NK-92 (cell line): ENCODE measurements around the gene SPEN.

Experiments used
- DNase-seq: peaks from one replicate; lab custom pipeline; 2025; ENCODE audit not compliant: unreplicated experiment; lab: John Stamatoyannopoulos, UW

Gene SPEN

GRCh38 chr1:15946571-15947381 is 99.3 kb downstream of the SPEN start:
- no peak for DNase-seq

DNA sequence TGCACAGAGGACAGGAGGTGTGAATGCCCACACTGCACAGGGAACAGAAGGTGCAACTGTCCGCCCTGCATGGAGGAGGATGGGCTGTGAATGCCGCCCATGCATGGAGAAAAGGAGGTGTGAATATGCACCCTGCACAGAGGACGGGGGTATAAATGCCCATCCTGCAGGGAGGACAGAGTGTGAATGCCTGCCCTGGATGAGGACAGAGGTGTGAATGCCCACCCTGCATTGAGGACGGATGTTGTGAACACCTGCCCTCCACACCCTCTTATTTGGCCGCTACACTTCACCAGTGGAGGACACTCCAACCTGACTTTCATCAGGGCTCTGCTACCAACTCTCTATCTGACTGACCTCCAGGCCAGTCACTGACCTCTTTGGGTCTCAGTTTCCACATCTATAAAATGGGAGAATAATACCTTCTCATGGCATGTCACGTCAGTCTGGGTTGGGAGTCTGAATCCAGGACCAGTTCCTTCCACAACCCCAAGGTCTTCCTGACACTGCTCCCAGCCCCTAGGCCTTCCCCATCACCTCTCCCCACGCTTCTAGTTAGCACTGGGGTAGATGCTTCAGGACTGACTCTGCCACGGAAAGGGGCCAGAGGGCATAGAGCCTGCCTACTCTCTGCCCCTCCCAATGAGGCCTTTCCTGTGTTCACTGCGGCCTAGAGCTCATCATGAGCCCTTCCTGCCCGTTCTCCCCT is 100.0 kb downstream of the SPEN start:
- DNase-seq = no peak

- no peak for DNase-seq
Observed at GRCh38 chr1:15948091-15948591, 100.6 kb downstream of the SPEN start.

- no peak for DNase-seq
Observed at GRCh38 chr1:15948595-15949452, 101.3 kb downstream of the SPEN start.

- DNase-seq = no peak
Observed at GRCh38 chr1:15949453-15950245, 102.1 kb downstream of the SPEN start.

- DNase-seq = no peak
Observed at GRCh38 chr1:15950302-15950701, 102.8 kb downstream of the SPEN start.

DNA sequence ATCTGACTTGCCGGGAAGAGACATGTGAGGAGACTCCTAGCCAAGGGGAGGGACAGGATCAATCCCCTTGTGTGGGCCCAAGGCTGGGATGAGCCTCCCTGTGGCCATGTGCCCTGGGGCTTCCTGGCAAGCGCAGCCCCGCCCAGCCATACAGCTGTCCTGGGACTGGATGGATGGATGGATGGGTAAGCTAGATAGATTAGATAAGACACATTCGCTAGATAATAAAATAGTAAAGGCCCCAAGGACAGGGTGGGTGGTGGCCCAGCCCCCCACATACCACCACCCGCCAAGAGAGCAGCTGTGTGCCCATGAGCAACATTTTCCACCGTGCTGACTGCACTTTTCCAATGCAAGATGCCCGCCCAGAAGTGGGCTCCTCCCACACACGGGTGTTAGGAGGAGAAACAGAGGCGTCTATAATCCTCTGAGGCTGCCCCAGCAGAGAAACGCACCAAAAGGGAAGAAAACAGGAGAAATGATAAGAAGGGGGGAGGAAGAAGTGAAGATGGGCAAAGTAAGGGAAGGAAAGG is 103.3 kb downstream of the SPEN start:
- no peak for DNase-seq

- DNase-seq = no peak
Observed at GRCh38 chr1:15951341-15952153, 104.0 kb downstream of the SPEN start.

- no peak for DNase-seq
Observed at GRCh38 chr1:15952317-15953258, 105.1 kb downstream of the SPEN start.

DNA sequence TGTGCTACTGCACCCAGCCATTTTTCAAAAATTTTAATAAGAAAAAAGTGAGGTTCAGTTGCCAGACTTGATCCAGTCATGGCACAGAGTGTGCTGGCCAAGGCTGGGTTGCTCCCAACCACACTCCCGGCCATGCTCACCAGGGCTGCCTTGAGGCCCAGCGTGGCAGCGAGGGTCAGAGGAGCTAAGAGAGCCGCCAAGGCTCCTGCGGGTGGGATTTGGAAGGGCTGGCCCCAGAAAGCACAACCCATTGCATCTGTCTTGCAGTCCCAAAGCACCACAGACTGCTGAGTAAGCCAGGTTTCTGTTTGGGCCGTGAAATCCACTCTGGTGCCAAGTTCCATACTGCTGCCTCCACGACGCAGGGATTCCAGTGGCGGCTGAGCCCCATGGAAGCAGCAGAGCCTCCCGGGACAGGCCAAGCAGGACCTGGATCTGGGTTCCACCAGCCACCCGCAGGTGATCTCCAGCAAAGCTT is 105.8 kb downstream of the SPEN start:
- DNase-seq = no peak

GRCh38 chr1:15953791-15954241 is 106.3 kb downstream of the SPEN start:
- no peak for DNase-seq

- no peak for DNase-seq
Observed at GRCh38 chr1:15954316-15954715, 106.8 kb downstream of the SPEN start.

DNA sequence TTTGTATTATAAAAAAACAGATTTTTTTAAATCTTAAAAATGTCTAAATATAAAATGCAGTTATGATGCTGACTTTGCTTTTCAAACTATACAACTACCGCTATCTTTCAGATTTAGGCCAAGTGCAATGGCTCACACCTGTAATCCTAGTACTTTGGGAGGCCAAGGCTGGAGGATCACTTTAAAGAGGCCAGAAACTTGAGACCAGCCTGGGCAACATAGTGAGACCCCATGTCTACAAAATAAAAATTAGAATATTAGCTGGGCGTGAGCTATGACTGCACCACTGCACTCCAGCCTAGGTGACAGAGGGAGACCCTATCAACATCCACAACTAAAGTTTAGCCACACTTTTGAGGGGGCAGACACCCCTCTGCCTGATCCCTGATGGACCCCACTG is 108.0 kb downstream of the SPEN start:
- no peak for DNase-seq

DNA sequence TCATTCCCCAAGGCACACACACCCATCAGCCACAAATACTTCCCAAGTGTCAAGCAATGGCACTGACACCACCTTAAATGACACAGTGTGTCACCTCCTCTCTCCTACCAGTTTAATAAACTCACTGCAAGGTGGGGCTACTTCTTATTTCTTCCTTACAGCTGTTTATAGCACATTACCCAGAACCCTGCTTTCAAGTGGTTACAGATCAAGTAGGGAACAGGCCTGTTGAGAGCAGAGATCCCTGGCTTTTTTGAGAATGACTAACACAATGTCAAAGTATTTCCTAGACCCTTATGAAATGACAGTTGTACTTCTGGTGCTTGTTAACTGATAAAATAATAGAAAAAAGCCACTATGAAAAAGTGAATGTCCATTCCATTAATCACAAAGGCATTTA is 108.6 kb downstream of the SPEN start:
- DNase-seq = no peak

DNA sequence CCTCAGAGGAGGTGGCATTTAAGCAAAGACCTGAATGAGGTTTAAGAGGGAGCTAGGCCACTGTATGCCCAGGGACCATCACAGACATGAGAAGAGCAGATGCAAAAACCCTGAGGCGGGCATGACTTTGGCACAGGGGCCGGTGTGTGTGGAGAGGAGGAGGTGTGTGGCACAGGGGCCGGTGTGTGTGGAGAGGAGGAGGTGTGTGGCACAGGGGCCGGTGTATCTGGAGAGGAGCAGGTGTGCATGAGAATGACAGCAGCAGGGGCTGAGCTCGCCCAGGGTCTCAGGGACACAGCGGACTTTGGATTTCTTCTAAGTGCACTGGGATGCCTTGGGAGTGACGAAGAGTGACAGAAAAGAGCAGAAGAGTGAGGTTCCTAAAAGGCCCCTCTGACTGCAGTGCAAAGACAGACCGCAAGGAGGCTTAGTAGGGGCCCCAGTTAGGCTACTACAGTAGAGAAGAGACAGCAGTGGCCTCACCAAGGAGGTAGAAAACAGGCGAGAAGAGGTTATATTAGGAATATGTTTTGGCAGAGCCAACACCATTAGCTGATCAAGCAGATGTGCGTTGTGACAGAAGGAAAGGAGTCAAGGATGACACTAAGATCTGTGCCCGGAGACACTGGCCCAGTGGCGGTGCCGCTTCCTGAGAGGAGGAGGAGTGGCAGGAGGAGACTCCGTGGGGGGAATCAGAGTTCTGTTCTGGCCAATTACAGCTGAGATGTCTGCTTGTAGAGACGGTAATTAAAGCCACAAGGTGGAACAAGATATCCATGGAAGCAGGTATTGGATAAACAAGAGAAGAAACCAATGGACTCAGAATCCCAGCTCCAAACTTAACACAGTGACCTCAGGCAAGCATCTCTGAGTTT is 110.0 kb downstream of the SPEN start:
- no peak for DNase-seq

DNA sequence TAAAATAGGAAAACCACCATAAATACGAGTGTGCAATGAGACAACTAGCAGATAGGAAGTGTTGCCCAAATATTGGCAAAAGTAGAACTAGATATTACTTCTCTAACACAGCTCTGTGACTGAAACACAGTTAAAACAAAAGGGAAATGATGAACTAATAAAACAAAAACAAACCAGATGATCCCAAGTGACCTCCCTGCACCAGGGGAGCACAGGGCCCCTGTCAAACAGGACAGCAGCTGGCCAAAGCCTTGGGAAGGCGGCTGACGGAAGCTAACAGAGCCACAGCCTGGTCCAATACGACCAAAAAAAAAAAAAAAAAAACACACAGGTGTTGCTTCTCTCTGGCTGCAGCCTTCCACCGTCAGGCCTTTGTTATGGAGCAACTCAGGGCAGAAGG is 110.6 kb downstream of the SPEN start:
- no peak for DNase-seq

GRCh38 chr1:15958793-15959192 is 111.3 kb downstream of the SPEN start:
- DNase-seq = no peak
